Neural cell (in vitro differentiated cells): ENCODE results near the gene HK1. TPM values are rescaled to one million over a fixed set of nuclear protein-coding genes. Genes with fewer than 3 reads are reported as not detected.

Experiments used
- H2AFZ ChIP-seq: fragments of 200-600, 300-800 bp; sonication (generic), shearing (Covaris generic); 2 replicates; pipeline ENCODE4 v1.6.0; 2014; ENCODE audit warnings: low read depth, mild to moderate bottlenecking, antibody characterized with exemption, low read length, moderate library complexity
- H3F3A ChIP-seq: fragments of 200-600 bp; shearing (Covaris generic); 2 replicates; pipeline ENCODE4 v1.6.1; 2016; ENCODE audit warnings: mild to moderate bottlenecking, moderate library complexity, mixed read lengths, antibody characterized with exemption, low read length; ENCODE audit not compliant: insufficient read depth, poor library complexity, severe bottlenecking
- H3K27ac ChIP-seq: fragments of 200-600, 300-800 bp; sonication (generic), shearing (Covaris generic); 2 replicates; pipeline ENCODE4 v1.5.1; 2014; ENCODE audit warnings: mild to moderate bottlenecking, low read length, moderate library complexity
- H3K27me3 ChIP-seq: fragments of 300-800, 200-600 bp; sonication (generic), shearing (Covaris generic); 2 replicates; pipeline ENCODE4 v1.6.0; 2014; ENCODE audit warnings: mild to moderate bottlenecking, low read depth, low read length, moderate library complexity; ENCODE audit not compliant: insufficient read depth
- H3K36me3 ChIP-seq: fragments of 300-800, 200-600 bp; sonication (generic), shearing (Covaris generic); 2 replicates; pipeline ENCODE4 v1.5.1; 2014; ENCODE audit warnings: mild to moderate bottlenecking, antibody characterized with exemption, low read length, moderate library complexity; ENCODE audit not compliant: insufficient read depth
- H3K4me2 ChIP-seq: fragments of 300-800, 200-600 bp; sonication (generic), shearing (Covaris generic); 2 replicates; pipeline ENCODE4 v1.6.0; 2014; ENCODE audit warnings: mild to moderate bottlenecking, low read length
- H3K4me3 ChIP-seq: fragments of 300-800, 200-600 bp; sonication (generic), shearing (Covaris generic); 2 replicates; pipeline ENCODE4 v1.5.1; 2014; ENCODE audit warnings: mild to moderate bottlenecking, low read length, moderate library complexity
- H3K79me2 ChIP-seq: fragments of 200-600 bp; shearing (Covaris generic); replicated peaks from 2 replicates; pipeline ENCODE4 v1.6.0; 2014; ENCODE audit warnings: mild to moderate bottlenecking, low read length, moderate library complexity; ENCODE audit not compliant: insufficient read depth
- H3K9ac ChIP-seq: fragments of 300-800, 200-600 bp; sonication (generic), shearing (Covaris generic); 2 replicates; pipeline ENCODE4 v1.6.1; 2016; ENCODE audit warnings: mild to moderate bottlenecking, low read length, mixed read lengths
- H3K9me2 ChIP-seq: fragments of 200-600 bp; shearing (Covaris generic); 2 replicates; pipeline ENCODE4 v1.6.1; 2016; ENCODE audit warnings: mild to moderate bottlenecking, low read length, mixed read lengths; ENCODE audit not compliant: insufficient read depth
- H3K9me3 ChIP-seq: fragments of 200-600, 300-800 bp; sonication (generic), shearing (Covaris generic); 2 replicates; pipeline ENCODE4 v1.6.1; 2016; ENCODE audit warnings: mild to moderate bottlenecking, mixed run types, low read length, moderate library complexity, mixed read lengths
- H4K20me1 ChIP-seq: fragments of 200-600 bp; shearing (Covaris generic); 2 replicates; pipeline ENCODE4 v1.6.1; 2016; ENCODE audit warnings: mild to moderate bottlenecking, mixed run types; ENCODE audit not compliant: insufficient read depth
- EP300 ChIP-seq: fragments of 450-650 bp; conservative IDR thresholded peaks from 2 replicates; pipeline ENCODE4 v1.6.1; 2014; ENCODE audit warnings: antibody characterized with exemption, mild to moderate bottlenecking, moderate library complexity; ENCODE audit not compliant: poor library complexity, severe bottlenecking
- EZH2 ChIP-seq: fragments of 200-600, 300-800 bp; shearing (Covaris generic), sonication (generic); IDR thresholded peaks from 2 replicates; pipeline ENCODE4 v1.6.1; 2014; ENCODE audit warnings: antibody characterized with exemption, low read length, borderline replicate concordance, mild to moderate bottlenecking; ENCODE audit not compliant: insufficient read depth, poor library complexity, severe bottlenecking
- MXI1 ChIP-seq: fragments of 450-650 bp; conservative IDR thresholded peaks from 2 replicates; pipeline ENCODE4 v1.6.1; 2014; ENCODE audit warnings: antibody characterized with exemption, mild to moderate bottlenecking; ENCODE audit not compliant: poor library complexity, severe bottlenecking
- POLR2AphosphoS5 ChIP-seq: IDR thresholded peaks from 2 replicates; pipeline ENCODE4 v1.6.1; 2012
- RAD21 ChIP-seq: fragments of 450-650 bp; conservative IDR thresholded peaks from 2 replicates; pipeline ENCODE4 v1.6.1; 2014; ENCODE audit warnings: antibody characterized with exemption, mild to moderate bottlenecking, moderate library complexity
- SMC3 ChIP-seq: fragments of 450-650 bp; conservative IDR thresholded peaks from 2 replicates; pipeline ENCODE4 v1.6.1; 2014; ENCODE audit warnings: antibody characterized with exemption, mild to moderate bottlenecking, moderate library complexity; ENCODE audit not compliant: poor library complexity
- TAF1 ChIP-seq: IDR thresholded peaks from 2 replicates; pipeline ENCODE4 v1.6.1; 2012; ENCODE audit warnings: low read depth
- polyA plus RNA-seq: library from polyadenylated mRNA; depleted of rRNA; stranded (reverse); fragments of >200 nt; gene quantifications from 2 replicates; pipeline ENCODE4 v1.2.3, GENCODE V29; 2014
- TF ChIP-seq, protein P1 (sequence below): IDR thresholded peaks from 2 replicates; pipeline ENCODE4 v1.6.1; 2012; ENCODE audit warnings: borderline replicate concordance
- TF ChIP-seq, protein P2 (sequence below): fragments of 450-650 bp; IDR thresholded peaks from 2 replicates; pipeline ENCODE4 v1.5.1; 2014; ENCODE audit warnings: antibody characterized with exemption, mild to moderate bottlenecking, moderate library complexity; ENCODE audit not compliant: poor library complexity, severe bottlenecking

Gene HK1
- polyA plus RNA-seq, 1 donor from 2014 or later = 60.5 TPM

DNA sequence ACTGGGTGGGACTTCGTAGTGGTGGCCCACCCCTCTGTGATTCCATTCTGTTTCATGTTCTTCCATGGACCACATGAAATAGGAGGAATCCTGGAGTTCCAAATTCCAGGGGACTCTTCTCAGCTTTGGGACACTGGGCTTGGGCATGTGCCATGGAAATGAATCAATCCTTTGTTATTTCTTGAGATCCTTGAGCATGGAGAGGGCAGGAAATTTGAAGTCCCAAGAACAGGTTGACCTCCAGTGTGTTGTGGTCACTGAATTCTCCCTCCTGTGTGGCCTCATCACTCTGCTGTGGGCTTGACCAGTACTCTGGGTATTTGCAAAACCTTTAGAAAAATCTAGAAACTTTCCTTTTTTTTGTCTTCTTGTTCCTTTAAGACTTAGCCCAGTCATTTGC, 115.7 kb downstream of the HK1 start:
- Histone ChIP-seq H3F3A (no peaks in the 10 kb centered on the region), H3K27ac (no peak overlapping the region), H3K4me3 (no peak overlapping the region), H3K27me3 (no peaks in the 10 kb centered on the region), H4K20me1 (no peaks in the 10 kb centered on the region), H2AFZ (no peak overlapping the region), H3K9me3 (no peaks in the 10 kb centered on the region), H3K9me2 (no peaks in the 10 kb centered on the region), H3K4me2 (no peak overlapping the region), H3K79me2 (no peaks in the 10 kb centered on the region), H3K9ac (no peak overlapping the region), H3K36me3 (peaks cover 9% of the 10 kb centered on the region)
- TF ChIP-seq RAD21 (no peak), SMC3 (no peak), MXI1 (no peak), TAF1 (no peak), EP300 (no peak), POLR2AphosphoS5 (no peak), EZH2 (no peak)
- TF ChIP-seq, protein P1, sequence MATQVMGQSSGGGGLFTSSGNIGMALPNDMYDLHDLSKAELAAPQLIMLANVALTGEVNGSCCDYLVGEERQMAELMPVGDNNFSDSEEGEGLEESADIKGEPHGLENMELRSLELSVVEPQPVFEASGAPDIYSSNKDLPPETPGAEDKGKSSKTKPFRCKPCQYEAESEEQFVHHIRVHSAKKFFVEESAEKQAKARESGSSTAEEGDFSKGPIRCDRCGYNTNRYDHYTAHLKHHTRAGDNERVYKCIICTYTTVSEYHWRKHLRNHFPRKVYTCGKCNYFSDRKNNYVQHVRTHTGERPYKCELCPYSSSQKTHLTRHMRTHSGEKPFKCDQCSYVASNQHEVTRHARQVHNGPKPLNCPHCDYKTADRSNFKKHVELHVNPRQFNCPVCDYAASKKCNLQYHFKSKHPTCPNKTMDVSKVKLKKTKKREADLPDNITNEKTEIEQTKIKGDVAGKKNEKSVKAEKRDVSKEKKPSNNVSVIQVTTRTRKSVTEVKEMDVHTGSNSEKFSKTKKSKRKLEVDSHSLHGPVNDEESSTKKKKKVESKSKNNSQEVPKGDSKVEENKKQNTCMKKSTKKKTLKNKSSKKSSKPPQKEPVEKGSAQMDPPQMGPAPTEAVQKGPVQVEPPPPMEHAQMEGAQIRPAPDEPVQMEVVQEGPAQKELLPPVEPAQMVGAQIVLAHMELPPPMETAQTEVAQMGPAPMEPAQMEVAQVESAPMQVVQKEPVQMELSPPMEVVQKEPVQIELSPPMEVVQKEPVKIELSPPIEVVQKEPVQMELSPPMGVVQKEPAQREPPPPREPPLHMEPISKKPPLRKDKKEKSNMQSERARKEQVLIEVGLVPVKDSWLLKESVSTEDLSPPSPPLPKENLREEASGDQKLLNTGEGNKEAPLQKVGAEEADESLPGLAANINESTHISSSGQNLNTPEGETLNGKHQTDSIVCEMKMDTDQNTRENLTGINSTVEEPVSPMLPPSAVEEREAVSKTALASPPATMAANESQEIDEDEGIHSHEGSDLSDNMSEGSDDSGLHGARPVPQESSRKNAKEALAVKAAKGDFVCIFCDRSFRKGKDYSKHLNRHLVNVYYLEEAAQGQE = no peak
- TF ChIP-seq, protein P2, sequence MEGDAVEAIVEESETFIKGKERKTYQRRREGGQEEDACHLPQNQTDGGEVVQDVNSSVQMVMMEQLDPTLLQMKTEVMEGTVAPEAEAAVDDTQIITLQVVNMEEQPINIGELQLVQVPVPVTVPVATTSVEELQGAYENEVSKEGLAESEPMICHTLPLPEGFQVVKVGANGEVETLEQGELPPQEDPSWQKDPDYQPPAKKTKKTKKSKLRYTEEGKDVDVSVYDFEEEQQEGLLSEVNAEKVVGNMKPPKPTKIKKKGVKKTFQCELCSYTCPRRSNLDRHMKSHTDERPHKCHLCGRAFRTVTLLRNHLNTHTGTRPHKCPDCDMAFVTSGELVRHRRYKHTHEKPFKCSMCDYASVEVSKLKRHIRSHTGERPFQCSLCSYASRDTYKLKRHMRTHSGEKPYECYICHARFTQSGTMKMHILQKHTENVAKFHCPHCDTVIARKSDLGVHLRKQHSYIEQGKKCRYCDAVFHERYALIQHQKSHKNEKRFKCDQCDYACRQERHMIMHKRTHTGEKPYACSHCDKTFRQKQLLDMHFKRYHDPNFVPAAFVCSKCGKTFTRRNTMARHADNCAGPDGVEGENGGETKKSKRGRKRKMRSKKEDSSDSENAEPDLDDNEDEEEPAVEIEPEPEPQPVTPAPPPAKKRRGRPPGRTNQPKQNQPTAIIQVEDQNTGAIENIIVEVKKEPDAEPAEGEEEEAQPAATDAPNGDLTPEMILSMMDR = no peak

DNA sequence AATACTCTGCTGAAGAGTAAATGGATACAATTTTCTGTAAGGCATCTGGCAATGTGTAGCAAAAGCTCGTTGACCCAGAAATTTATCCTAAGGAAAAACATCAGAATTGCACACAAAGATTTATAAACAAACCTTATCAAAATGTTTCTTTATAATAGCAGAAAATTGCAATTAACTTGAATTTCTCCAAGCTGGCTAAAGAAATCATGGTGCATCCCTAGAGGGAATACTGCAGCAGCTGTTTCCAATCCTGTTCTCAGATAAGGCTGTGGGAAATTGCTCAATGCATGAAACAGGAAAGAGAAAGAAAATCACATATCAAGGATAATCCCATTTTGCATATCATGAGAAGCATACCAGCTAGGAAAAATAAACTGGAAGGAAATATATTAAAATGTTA, 119.7 kb downstream of the HK1 start:
- Histone ChIP-seq H3K79me2 (no peaks in the 10 kb centered on the region), H3K36me3 (peaks cover 9% of the 10 kb centered on the region), H3K4me3 (no peak overlapping the region), H3K9me3 (no peaks in the 10 kb centered on the region), H4K20me1 (no peaks in the 10 kb centered on the region), H3K9me2 (no peaks in the 10 kb centered on the region), H3F3A (no peaks in the 10 kb centered on the region), H3K27ac (no peak overlapping the region), H3K9ac (no peak overlapping the region), H3K27me3 (no peaks in the 10 kb centered on the region), H3K4me2 (no peak overlapping the region), H2AFZ (no peak overlapping the region)
- TF ChIP-seq MXI1 = no peak
- TF ChIP-seq SMC3 = no peak
- TF ChIP-seq, protein P1 = no peak
- TF ChIP-seq, protein P2 = no peak
- TF ChIP-seq EP300 = no peak
